HG03342 (cell line): Measurements from ENCODE around the gene RAB11FIP5.
A peak's percentile ranks its signal among the peaks of the same experiment; 100 is the strongest.
"Not testable (repeated sequence)": the region's sequence is repeated elsewhere in the genome, so short reads cannot be mapped to it uniquely, and the experiment has no call there.

Experiments
- ATAC-seq: cut with Tn5 transposase; IDR thresholded peaks from one replicate; pipeline ENCODE4 v1.9.1; 2021; ENCODE audit warnings: mild to moderate bottlenecking, moderate library complexity; ENCODE audit not compliant: unreplicated experiment

RAB11FIP5 gene

DNA sequence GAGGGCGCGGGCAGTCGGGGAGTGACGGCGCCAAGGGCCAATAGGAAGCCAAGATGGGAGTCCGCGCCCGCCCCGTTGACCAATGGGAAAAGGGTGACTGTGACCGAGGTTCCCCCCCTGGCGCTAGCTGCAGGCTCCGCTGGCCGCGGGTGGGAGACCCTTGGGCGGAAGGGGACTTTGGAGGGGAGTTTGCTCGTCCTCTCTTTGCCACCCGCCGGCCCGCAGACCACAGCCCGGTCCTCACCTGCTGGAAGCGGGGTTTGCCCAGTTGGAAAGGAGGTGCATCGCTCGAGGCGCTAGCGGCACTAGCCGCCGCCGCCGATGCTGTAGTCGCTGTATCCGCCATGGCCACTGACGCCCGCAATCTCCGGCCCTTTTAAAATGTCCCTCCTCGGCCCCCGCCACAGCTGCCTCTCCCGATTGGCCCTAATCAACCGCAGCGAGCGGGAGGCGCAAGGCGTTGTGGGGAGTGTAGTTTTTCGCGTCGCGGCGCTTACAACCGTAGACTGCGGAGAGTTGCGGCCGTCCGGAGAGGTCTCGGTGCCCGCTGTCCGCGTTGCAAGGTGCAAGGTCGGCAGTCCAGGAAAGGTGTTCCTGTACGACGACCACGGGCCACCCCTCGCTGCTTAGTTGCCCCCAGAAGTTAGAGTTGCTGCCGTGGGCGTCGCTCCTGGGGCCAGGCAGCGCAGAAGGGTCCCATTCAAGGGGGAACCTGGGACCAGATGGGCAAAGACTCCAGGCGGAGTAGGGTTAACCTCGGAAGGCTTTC is 41.2 kb downstream of the RAB11FIP5 start, which contains the start of gene SFXN5:
TSS of gene SFXN5 (minus strand) at position 353 of the 769 bp plus-strand sequence. CDS start at position 346, 7 bp downstream.
- ATAC-seq, result peak; percentile 91

DNA sequence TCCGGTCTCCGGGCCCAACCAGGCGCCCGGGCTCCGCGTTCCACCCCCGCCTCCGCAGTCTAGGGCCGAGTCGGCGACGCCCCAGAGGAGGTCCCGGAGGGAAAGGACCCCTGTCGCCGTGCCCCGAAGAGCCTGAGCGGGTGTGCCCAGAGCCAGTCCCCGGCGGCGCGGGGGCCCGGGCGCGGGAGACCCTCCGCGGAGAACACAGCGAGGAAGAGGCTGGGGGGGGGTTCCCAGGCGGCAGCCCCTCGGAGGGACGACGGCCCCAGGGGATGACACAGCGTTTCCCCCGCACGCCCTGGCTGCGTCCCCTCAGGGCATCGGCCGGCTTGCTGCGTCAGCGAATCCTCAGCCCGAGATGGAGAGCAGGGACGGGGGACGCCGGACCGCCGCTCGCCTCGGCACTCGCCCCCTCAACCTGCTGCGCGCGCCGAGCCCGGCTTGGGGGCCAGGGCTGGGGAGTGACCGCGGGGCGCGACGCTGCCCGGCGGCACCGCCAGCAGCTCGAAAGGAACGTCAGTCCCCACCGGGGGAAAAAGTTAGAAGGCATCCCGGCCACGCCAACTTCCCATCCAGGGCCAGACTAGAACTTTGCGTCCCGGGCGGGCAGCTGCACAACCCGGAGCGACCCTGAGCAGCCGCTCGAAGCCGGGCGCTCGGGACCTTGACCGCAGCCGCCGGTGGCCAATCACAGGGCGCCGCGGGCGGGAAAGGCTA is 41.9 kb downstream of the RAB11FIP5 start:
- ATAC-seq, result peak; percentile 16

DNA sequence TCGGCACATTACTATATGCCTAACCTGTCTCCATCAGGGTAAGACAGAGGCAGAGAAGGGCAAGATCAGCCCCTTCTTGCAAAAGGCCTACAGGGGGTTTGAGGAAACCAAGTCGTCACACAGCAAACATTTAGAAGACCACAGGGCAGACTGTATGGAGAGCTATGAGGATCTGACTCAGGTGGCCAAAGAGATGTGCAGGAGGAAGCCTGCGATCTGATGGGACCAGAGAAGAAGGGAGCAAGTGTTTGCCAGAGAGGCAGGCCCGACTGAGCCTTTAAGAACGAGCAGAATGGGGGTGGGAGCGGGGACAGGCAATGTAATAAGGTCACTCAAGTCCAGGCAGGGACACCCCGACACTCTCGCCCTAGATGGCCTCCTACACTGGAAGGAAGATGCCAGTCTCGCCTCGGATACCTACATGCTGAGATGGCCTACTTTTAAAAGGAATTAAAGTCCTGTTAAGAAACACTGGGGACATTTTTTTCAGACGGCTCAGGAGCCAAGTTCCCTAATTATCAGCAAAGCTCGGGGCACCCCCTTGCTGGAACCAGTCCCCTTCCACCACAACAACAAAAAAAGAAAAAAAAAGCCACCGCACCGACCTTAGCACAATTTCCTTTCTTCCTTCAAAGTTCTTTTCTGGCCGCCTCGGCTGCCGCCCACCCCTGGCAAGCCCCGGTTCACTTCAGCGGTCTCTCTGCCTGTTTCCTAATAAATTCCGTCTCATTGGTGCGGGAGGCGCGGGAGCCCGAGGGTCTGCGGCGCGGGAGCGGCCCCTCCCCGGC is 42.7 kb downstream of the RAB11FIP5 start:
- no peak for ATAC-seq

DNA sequence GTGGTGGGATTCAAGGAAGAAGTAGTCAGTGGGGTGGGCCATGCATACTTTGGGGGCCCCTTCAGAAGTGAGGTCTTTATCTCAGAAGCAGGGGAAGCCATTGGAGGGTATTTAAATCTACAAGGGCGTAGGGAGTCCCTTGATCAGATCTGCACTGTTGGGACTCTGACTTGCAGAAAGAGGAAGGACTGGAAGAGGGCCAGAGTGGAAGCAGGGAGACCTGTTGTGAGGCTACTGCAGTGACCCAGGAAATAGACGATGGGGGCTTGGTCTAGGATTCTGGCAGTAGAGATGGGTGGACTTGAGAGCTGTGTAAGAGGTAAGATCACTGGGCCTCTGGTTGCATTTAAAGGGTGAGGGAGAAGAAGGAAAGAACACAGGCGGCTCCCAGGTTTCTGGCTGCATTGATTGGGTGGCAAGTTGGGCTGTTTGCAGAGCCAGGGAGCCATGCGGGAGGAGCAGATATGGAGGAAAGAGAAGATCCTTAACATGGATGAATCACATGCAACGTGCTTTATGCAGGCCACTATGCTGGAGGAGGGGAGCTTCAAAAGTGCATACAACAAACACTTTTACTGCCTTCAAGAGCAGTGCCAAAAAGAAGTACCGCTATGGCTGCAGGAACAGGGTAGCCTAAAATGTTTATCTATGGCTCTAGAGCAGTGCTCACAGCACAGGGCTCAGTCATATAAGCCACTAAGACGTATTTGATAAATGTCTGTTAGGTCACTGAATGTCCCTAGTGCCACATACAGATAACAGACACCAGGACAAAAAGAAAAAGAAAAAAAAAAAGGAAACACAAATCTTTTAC is 43.5 kb downstream of the RAB11FIP5 start:
- ATAC-seq, result no peak

DNA sequence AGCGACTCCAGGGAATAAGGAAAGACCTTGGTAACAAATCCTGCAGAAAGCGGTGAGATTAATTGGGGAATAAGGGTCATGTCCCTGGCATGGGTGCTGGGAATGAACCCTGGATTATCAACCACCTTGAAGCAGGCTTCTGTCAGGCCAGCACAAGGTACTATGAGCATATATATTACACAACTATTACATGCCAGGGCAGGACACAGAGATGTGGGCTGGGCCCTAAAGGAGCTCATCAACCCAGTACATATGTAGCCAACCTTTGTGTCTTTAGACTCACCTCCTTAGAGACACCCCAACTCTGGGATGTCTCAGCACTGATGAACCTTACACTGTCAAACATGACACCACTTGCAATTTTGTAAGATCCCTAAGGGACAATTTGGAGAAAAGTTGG is 44.6 kb downstream of the RAB11FIP5 start:
- no peak for ATAC-seq

DNA sequence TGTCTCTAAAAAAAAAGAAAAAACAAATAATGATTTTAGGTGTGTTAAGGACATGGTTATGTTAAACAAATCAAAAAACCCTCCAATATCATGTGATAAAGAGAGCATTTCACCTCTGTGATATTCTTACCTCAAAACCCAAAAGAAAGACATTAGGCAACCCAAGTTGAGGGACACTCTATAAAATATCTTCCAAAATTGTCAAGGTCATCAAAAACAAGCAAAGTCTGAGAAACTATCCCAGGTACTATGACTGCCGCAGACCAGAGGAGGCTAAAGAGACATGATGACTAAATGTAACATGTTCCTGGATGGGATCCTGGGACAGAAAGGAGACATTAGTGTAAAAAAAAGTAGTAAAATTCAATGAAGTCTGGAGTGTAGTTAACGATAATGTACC is 45.7 kb downstream of the RAB11FIP5 start:
- no peak for ATAC-seq

DNA sequence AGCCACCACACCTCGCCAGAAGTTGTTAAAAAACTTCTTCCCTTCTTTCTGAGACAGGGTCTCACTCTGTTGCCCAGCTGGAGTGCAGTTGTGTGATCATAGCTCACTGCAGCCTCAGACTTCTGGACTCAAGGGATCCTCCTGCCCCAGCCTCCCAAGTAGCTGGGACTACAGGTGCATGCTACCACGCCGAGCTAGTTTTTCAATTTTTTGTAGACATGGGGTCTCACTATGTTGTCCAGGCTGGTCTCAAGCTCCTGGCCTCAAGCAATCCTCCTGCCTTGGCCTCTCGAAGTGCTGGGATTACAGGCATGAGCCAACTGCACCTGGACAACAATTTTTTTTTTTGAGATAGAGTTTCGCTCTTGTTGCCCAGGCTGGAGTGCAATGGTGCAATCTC is 47.7 kb downstream of the RAB11FIP5 start:
- not testable (repeated sequence) for ATAC-seq

DNA sequence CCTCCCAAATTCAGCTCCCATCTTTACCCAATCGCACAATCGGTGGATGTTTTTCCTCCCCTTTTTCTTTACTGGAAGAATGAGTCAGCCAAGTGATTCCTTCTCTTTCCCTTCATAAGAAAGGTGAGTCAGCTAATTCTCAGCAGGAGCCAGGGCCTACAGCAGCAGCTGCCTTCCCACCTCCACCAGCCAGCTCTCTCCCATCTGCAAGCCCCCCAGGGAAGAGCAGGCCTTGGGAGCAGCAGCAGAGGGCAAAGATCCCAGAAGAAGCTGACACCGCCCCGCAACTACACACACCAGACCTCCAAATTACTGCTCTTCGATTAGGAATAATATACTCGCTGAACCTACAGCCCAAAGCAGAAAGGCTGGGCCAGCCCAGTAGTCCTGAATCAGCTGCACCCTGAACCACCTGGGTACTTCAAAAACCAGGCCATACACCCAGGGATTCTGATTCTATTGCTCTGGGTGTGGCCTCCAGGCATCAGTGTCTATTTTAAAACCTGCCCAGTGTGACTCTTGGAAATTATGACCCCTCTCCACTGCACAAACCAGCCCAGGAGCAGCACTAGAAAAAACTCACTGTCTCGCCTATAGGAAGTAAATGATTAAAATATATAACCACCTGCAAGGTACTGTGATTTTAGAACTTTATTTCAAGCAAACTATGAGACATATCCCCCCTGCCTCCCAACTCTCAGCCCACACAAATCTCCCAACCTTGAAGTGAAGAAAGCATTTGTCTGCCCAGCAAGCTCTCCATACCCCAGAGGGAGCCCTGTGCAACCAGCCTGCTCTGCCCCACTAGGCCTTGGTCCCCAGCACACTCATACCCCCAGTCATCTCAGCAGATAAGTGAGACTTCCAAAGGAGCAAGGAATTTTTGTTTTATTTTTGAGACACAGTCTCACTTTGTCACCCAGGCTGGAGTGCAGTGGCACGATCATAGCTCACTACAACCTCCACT is 48.6 kb downstream of the RAB11FIP5 start:
- no peak for ATAC-seq

DNA sequence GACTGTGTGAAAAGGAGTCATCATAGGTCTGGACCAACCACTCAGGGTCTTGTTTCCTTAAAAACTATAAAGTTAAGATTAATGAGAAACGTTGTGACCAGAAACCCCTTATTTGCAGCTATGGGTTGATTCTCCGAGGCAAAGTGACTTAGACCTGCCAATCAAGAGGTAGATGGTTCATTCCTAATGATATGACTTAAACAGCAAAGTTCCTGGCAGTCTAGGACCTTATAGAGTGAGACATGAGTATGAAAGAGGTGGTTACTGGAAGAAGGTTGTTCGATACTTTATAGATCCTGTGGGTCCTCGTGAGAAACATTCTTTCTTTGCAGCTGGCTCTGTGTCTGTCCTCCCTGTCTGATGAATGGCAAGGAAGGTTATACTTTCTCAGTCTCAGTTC is 49.3 kb downstream of the RAB11FIP5 start:
- no peak for ATAC-seq

DNA sequence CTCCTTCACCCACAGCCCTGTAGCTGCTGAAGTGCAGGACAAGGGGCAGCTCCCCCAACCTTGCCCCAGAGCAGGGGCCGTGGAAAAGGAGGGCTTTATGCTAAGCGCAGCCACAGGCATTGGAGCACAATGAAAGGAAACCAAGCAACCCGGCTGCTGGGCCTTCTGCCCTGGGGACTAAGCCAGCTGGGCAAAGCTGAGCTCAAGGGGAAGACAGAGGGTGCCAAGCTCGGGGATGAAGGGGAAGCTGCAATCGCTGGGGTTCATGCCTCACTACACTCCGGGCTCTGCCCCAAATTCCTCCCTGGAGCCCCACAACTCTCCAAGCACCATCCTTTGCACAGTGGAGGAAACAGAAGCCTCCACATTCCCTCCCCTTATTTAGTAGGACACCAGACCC is 53.6 kb downstream of the RAB11FIP5 start:
- no peak for ATAC-seq

DNA sequence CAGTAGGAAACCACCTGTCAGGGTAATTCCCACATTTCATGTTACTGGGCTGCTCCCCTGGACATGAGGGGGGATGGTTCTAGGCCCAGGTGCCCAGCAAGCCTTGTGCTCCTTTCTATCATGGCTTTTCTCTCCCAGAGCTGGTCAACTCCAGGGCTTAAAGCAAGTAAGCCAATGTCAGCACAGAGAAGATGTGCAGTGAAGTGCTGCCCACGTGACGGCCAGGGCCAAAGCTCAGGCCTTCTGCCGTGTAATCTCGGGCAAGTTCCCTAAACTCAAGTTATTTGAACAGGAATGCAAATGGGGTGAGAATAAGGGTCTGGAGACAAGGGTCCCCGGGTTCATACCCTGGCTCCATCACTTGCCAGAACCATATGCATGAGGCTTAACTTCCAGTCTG is 57.8 kb downstream of the RAB11FIP5 start:
- ATAC-seq, result no peak

DNA sequence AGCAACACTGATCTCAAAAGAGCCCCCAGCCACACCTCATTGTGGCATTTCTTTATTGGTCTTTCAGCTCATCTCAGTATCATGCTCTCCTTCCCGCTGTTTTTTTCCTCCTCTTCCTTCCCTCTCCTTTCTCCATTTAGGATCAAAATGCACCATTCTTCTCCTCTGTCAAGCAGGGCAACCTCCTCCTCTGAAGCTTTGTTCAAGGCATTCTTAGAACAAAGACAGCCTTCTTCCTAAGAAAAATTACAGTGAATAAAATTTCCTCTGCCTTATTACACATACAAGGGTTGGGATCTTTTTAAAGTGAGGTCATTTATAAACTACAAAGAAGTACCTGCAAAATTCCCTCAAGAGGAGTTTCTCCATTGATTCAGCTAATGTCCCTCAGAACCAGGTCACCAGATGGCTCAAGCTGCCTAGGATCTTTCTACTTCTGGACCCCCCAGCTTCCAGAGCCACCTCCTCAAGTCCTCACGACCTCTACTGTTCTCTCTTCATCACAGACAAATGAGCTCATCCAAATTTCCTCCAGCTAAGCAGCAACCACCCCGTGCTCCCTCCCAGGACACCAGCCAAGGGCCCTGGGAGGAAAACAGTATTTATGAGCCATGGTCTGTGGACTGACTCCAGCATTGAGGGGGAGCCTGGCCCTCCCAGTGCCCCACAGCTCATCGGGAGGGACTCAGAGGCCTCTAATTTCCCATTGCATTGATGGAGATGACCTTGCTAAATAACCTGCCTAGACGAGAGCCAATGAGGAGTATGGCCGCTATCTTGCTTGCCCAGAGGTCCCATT is 59.2 kb downstream of the RAB11FIP5 start:
- ATAC-seq, result no peak

DNA sequence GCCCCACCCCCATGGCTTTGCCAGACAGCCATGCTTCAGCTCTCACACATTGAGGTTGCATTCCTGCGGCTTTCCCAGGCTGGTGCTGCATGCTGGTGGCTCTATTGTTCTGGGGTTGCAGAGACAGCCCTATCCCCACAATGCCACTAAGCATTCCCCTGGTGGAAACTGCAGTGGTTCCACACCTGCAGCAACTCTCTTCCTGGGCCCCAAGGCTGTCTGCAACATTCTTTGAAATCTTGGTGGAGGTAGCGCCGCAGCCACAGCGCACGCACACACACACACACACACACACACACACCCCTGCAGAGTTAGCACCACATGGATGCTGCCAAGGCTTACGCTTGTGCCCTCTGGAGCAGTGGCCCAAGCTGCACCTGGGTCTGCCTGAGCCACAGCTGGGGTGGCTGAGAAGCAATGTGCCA is 62.6 kb downstream of the RAB11FIP5 start:
- ATAC-seq, result no peak

DNA sequence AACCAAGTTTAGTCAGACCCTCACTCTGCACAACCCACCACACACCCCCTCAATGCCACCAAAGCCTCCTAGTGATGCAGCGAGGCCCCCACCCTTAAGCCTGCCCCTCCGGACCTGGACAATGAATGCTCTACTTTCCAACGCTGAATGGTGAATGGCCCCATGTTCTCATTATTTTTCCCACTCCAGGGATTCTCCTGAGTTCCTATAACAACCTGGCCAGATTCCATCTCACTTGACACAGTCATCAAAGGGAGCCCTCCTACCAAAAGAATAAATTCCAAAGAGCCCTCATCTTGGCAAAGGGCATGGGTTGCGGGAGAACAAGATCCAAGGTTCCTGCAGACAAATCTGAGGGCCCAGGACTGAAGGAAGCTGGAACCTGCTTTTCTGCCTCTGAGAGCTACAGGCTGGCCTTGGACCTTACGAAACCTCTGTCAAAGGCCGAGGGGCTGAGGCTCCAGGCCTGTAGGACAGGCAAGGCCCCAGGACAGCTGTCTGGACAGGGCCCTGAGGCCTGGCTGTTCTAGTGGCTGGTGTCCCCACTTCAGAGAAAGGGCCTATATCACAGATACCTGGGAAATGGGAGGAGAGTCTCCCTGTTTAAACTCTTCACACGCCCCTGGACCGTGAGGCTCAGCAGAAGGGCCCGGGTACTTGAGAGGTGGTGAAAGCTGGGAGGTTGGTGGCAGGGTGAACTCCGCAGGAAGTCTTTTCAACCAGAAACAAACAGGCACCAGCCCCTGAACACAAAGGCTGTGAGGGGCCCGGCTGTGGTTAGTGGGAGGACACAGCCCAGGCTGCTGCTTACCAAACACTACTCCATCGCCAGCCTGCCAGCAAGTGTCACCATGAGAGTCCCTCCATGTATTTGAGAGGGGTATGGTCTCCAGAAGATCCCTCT is 68.6 kb downstream of the RAB11FIP5 start:
- ATAC-seq, result no peak

DNA sequence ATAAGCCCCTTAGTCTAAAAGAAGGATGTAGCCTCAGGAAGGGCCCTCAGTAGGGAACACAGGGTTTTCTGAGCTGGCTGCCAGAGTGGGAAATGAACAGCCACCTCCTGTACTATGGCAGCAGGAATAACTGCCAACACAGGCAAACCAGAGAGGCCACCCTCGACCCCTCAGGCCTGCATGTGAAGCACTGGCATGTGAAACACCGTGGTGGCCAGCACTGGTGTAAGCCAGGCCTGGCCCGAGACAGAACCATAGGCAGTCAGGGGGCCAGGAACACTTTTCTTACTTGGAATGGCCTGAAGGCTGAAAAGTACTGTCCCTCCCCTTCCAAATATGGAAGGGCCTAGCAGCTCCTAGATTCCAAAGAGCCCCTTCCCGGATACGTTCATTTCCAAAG is 69.5 kb downstream of the RAB11FIP5 start:
- ATAC-seq, result no peak

DNA sequence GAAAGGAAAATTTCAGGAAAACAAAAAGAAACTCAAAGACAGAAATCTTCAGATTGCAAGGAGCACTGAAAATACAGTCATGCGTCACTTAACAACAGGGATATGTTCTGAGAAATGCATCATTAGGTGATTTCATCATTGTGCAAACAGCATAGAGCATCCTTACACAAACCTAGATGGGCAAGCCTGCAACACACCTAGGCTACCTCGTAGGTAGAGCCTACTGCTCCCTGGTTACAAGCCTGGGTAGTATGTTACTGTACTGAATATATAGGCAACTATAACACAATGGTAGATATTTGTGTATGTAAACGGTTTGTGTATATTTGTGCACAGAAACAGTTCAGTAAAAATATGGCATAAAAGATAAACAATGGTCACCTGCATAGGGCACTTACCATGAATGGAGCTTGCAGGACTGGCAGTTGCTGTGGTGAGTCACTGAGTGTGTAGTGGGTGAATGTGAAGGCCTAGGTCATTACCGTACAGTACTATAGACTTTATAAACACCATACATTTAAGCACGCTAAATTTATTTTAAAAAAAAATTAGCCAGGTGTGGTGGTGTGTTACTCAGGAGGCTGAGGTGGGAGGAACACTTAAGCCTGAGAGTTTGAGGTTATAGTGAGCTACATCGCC is 74.7 kb downstream of the RAB11FIP5 start:
- no peak for ATAC-seq

DNA sequence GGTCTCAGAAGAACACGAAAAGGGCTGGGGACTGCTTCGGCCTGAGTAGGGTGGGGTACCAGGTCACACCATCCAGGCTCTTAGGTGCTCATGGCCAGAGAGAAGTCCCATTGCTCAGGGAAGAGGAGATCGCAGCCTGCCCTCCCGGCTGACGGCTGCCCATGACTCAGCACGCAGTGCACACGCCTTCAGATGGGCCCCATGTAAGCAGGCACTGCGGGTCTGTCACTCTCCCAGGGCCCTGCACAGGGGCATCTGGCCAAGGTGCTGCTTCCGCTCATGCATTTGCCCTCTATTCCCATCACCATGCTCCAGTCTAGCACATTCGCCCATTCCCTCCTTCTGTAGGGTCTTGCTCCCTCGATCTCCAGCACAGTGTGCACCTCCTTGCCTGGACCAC is 76.0 kb downstream of the RAB11FIP5 start:
- no peak for ATAC-seq
